GM12872 (cell line): Measurements from ENCODE around the gene NDUFAF5.

Experiments
- TF ChIP-seq, protein P1 (sequence below): IDR thresholded peaks from 3 replicates; pipeline ENCODE4 v1.5.1; 2011; ENCODE audit warnings: low read depth, mild to moderate bottlenecking, low read length, moderate library complexity; ENCODE audit not compliant: insufficient read depth

Gene NDUFAF5, protein sequence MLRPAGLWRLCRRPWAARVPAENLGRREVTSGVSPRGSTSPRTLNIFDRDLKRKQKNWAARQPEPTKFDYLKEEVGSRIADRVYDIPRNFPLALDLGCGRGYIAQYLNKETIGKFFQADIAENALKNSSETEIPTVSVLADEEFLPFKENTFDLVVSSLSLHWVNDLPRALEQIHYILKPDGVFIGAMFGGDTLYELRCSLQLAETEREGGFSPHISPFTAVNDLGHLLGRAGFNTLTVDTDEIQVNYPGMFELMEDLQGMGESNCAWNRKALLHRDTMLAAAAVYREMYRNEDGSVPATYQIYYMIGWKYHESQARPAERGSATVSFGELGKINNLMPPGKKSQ

DNA sequence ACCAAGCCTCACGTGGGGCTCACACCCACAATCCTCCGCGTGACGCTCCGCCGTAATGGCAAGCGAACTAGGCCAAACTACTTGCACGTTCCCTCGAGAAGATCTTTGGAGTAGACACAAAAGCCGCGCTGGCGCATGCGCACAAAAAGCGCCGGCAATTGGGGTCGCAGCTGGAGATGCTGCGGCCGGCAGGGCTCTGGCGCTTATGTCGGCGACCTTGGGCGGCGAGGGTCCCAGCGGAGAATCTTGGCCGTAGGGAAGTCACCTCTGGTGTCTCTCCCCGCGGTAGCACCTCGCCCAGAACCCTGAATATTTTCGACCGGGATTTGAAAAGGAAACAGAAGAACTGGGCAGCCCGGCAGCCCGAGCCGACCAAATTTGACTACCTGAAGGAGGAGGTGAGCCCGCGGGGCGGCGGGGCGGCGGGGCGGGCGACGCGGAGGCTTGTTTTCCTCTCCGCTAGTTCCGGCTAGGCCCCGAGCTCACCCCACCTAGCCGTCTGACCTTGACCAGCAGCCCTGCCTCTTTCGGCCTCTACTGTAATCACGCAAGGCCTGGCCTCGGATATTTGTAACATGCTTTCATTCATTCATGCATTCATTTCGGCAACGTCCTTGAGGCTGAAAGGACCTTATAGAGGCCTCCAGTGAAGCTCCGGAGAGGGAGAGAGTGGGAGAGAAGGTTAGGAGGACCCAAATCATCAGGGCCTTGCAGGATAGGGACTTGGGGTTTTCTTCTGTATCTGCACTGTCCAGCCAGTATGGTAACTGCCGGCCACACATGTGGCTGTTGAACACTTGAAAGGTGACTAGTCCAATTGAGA lies at the start of gene NDUFAF5, which contains the start of gene ESF1:
Gene NDUFAF5 (plus strand): TSS at position 136 of the 823 bp plus-strand sequence. CDS start 41 bp downstream, at position 177.
Gene ESF1 (minus strand): TSS at position 27 of the 823 bp plus-strand sequence. CDS start 1,779 bp downstream, outside the sequence.
- TF ChIP-seq, protein P1, sequence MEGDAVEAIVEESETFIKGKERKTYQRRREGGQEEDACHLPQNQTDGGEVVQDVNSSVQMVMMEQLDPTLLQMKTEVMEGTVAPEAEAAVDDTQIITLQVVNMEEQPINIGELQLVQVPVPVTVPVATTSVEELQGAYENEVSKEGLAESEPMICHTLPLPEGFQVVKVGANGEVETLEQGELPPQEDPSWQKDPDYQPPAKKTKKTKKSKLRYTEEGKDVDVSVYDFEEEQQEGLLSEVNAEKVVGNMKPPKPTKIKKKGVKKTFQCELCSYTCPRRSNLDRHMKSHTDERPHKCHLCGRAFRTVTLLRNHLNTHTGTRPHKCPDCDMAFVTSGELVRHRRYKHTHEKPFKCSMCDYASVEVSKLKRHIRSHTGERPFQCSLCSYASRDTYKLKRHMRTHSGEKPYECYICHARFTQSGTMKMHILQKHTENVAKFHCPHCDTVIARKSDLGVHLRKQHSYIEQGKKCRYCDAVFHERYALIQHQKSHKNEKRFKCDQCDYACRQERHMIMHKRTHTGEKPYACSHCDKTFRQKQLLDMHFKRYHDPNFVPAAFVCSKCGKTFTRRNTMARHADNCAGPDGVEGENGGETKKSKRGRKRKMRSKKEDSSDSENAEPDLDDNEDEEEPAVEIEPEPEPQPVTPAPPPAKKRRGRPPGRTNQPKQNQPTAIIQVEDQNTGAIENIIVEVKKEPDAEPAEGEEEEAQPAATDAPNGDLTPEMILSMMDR, result no peak

DNA sequence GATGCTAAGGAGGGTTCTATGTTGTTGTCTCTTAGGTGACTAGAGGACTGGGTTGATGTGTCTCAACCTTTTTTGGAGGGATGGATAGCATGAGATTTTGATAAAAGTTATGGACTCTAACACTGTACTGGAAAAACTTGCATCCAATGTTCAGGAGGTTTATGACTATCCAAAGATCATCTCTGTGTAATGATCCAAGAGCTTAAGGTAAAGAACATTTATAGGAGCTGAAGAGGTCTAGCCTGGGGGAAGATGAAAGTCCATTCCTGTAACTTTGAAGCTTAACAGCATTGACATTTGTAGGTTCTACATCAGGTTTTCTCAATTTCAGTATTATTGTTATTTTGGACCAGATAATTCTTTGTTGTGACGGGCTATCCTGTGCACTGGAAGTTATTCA lies 49.0 kb upstream of the NDUFAF5 start:
- TF ChIP-seq, protein P1, result no peak

DNA sequence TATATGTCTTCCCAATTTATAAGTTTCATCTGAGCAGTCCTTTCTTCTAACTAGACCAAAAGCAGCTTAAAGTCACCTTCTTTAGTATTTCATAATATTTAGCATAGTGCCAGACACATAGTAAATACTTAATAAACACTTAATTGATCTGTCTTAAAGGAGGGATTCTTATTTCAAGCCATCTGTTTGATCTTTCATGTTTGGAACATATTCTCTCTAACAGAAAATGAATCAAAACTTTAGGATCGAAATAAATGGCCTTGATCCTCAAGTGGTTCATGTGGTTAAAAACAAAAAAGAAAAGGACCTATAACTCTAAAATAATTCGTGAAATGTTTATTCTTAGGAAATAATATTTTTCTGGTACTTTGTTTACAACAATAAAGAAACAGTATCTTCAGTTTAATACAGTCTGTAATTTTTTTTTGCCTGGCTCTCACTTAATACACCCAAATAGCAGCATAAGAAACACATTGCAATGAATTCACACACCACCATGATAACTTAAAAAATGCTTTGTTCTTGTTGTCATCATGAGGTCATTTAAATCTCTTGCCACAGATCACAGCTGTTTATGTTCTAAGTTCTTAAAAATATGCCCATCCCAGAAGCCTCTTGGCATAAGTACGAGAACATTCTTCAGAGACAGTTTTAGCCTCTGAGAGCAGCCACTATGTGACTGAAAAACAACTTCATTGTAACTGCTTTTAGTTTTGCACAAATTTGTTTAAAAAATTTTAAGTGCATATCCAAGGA lies 48.2 kb upstream of the NDUFAF5 start:
- TF ChIP-seq, protein P1, result no peak

DNA sequence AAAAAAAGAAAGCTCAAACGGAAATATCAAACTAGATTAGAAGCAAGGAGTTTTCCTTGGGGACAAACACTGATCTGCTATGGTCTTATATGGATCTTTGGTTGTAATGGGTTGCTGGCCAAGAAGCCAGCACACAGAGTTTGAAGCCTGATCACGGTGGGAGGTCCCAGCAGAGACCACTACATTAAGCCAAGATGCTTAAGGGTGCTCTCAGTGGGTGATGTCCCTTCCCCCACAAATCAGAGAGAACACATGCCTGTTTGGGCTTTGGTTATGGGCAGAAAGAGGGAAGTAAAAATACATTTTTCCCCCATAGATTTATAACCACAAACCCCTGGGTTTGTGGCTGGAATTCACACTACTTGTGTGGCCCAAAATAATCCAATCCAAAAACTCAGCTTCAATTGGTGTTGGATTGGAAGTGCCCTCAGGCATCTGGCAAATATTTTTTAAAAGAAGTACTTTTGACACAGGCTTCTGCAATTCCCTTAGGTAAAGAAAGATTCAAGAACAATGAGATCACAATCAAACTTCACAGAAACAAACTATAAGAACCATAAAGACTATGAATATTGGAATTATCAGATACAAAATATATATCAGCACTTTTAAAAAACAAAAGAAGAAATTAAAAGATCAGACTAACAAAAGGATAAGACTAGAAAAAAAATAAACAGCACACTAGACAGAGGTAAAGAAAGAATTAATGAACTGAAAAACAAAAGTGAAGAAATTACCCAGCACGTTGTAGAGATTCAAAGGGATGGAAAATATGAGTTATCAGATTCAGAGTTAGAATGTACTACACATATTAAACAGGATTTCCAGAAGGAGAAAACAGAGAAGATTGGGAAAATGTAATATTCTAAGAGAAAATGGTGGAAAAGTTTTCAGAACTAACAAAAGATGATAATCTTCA lies 44.8 kb upstream of the NDUFAF5 start:
- TF ChIP-seq, protein P1, result no peak

DNA sequence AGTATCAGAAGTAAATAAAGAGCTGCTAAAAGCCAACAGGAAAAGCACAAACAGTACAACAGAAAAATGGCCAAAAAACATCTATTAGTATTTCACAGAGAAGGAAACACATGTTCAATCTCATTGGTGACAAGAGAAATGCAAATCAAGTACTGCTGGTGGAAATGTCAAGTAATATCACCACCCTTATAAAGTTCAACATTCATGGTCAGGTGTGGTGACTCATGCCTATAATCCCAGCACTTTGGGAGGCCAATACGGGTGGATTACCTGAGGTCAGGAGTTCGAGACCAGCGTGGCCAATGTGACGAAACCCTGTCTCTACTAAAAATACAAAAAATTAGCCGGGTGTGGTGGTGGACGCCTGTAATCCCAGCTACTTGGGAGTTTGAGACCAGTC lies 42.9 kb upstream of the NDUFAF5 start:
- TF ChIP-seq, protein P1, result no peak

DNA sequence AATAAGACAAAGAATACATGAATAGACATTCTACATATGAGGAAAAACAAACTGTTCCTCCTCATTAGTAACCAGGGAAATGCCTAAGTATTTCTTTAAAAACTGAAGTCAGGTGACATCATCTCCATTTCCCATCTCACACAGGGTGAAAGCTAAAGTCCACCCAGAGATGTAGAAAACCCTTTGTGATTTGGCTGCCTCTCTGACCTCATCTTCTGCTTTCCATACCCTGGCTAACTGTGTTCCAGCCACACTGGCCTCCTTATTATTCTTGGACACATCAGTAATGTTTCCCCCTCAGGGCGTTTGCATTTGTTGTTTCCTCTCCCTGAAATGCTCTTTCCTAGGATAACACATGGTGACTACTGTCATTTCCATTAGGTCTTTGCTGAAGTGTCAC lies 40.5 kb upstream of the NDUFAF5 start:
- TF ChIP-seq, protein P1, result no peak
